ENCODE results near the gene SKIC8. TPM values are rescaled to one million over a fixed set of nuclear protein-coding genes. Genes with fewer than 3 reads are reported as not detected.

The SKIC8 gene
- total RNA-seq, 1 experiment from 2014 or later, result 56.2 TPM

- Mint-ChIP-seq H3K27me3 (ENCODE audit: insufficient read depth, unreplicated experiment) (no peaks in the 10 kb centered on the region), H3K36me3 (ENCODE audit: insufficient read depth, unreplicated experiment) (peaks cover 78% of the 10 kb centered on the region), H3K9me3 (ENCODE audit: unreplicated experiment) (no peaks in the 10 kb centered on the region), H3K4me1 (ENCODE audit: insufficient read depth, unreplicated experiment) (no peaks in the 10 kb centered on the region), H3K27ac (ENCODE audit: low read depth, unreplicated experiment) (no peak overlapping the region), H3K4me3 (ENCODE audit: unreplicated experiment) (no peak overlapping the region)
- ChIA-PET POLR2A (no interaction called here), CTCF (interaction anchor here (0.6 kb wide), 1 partner anchor 564 kb away, joined by 3 read pairs; no protein-coding TSS in a partner anchor)
- BruUV-seq (replicated peaks), result no TSS peak
- peak; percentile 11 for TF ChIP-seq CTCF (IDR thresholded peaks at IDR 0.05; ENCODE audit: unreplicated experiment)
- DNase-seq (ENCODE audit: unreplicated experiment), result no peak
- intact Hi-C loops (cut with micrococcal nuclease), result no loop called here
Observed at GRCh38 chr15:78284758-78285157, 14.7 kb downstream of the SKIC8 start.

GRCh38 chr15:78282324-78282723 is 17.1 kb downstream of the SKIC8 start:
- H3K9me3 Mint-ChIP-seq (ENCODE audit: unreplicated experiment), result no peaks in the 10 kb centered on the region
- H3K4me3 Mint-ChIP-seq (ENCODE audit: unreplicated experiment), result no peak overlapping the region
- ChIA-PET CTCF (interaction anchor here (0.6 to 1.6 kb wide), 7 partner anchors 14 to 383 kb away, joined by 3 read pairs; no protein-coding TSS in a partner anchor), POLR2A (interaction anchor here (1.0 to 2.6 kb wide), 2 partner anchors 12 to 17 kb away, joined by 3 to 10 read pairs; partner anchors contain the start of gene SKIC8)
- no peaks in the 10 kb centered on the region for H3K4me1 Mint-ChIP-seq (ENCODE audit: insufficient read depth, unreplicated experiment)
- peaks cover 57% of the 10 kb centered on the region for H3K36me3 Mint-ChIP-seq (ENCODE audit: insufficient read depth, unreplicated experiment)
- no peak for TF ChIP-seq CTCF (IDR thresholded peaks at IDR 0.05; ENCODE audit: unreplicated experiment)
- H3K27me3 Mint-ChIP-seq (ENCODE audit: insufficient read depth, unreplicated experiment), result no peaks in the 10 kb centered on the region
- intact Hi-C loops (cut with micrococcal nuclease), result no loop called here
- no peak for DNase-seq (ENCODE audit: unreplicated experiment)
- no TSS peak for BruUV-seq (replicated peaks)
- no peak overlapping the region for H3K27ac Mint-ChIP-seq (ENCODE audit: low read depth, unreplicated experiment)

GRCh38 chr15:78280319-78281072 is 18.9 kb downstream of the SKIC8 start:
- no TSS peak for BruUV-seq (replicated peaks)
- ChIA-PET CTCF (interaction anchor here (1.1 kb wide), 1 partner anchor 201 kb away, joined by 3 read pairs; no protein-coding TSS in a partner anchor), POLR2A (interaction anchor here (0.5 to 2.6 kb wide), 4 partner anchors 11 to 109 kb away, joined by 3 to 10 read pairs (median 5); partner anchors contain the start of gene SKIC8)
- Mint-ChIP-seq H3K9me3 (ENCODE audit: unreplicated experiment) (no peaks in the 10 kb centered on the region), H3K27me3 (ENCODE audit: insufficient read depth, unreplicated experiment) (no peaks in the 10 kb centered on the region), H3K36me3 (ENCODE audit: insufficient read depth, unreplicated experiment) (peaks cover 39% of the 10 kb centered on the region), H3K4me3 (ENCODE audit: unreplicated experiment) (no peak overlapping the region), H3K27ac (ENCODE audit: low read depth, unreplicated experiment) (no peak overlapping the region), H3K4me1 (ENCODE audit: insufficient read depth, unreplicated experiment) (no peaks in the 10 kb centered on the region)
- intact Hi-C loops (cut with micrococcal nuclease), result no loop called here
- no peak for TF ChIP-seq CTCF (IDR thresholded peaks at IDR 0.05; ENCODE audit: unreplicated experiment)
- DNase-seq (ENCODE audit: unreplicated experiment), result no peak

- peaks cover 8% of the 10 kb centered on the region for H3K27me3 Mint-ChIP-seq (ENCODE audit: insufficient read depth, unreplicated experiment)
- no peak overlapping the region for H3K4me3 Mint-ChIP-seq (ENCODE audit: unreplicated experiment)
- no peaks in the 10 kb centered on the region for H3K9me3 Mint-ChIP-seq (ENCODE audit: unreplicated experiment)
- TF ChIP-seq CTCF (IDR thresholded peaks at IDR 0.05; ENCODE audit: unreplicated experiment), result no peak
- BruUV-seq (replicated peaks), result no TSS peak
- H3K4me1 Mint-ChIP-seq (ENCODE audit: insufficient read depth, unreplicated experiment), result no peaks in the 10 kb centered on the region
- H3K36me3 Mint-ChIP-seq (ENCODE audit: insufficient read depth, unreplicated experiment), result peaks cover 9% of the 10 kb centered on the region
- intact Hi-C loops (cut with micrococcal nuclease), result no loop called here
- CTCF ChIA-PET, result interaction anchor here (1.2 kb wide), 1 partner anchor 36 kb away, joined by 3 read pairs; no protein-coding TSS in a partner anchor
- H3K27ac Mint-ChIP-seq (ENCODE audit: low read depth, unreplicated experiment), result no peak overlapping the region
- POLR2A ChIA-PET, result interaction anchor here (0.7 kb wide), 1 partner anchor 337 kb away, joined by 4 read pairs; no protein-coding TSS in a partner anchor
- no peak for DNase-seq (ENCODE audit: unreplicated experiment)
Observed at GRCh38 chr15:78276064-78276943, 23.1 kb downstream of the SKIC8 start.

Measured in MCF 10A (cell line).